ENCODE measurements around the gene HNRNPCL1.
"Not testable (repeated sequence)": the region's sequence is repeated elsewhere in the genome, so short reads cannot be mapped to it uniquely, and the experiment has no call there.

The HNRNPCL1 gene

GRCh38 chr1:12848620-12849019 lies at the start of gene HNRNPCL1:
HNRNPCL1 (minus strand) TSS chr1:12848720; CDS start chr1:12848289, 431 bp downstream.
- not testable (repeated sequence) for DNase-seq

GRCh38 chr1:12898170-12898569 lies 49.6 kb upstream of the HNRNPCL1 start, which contains the start of gene PRAMEF10:
PRAMEF10 (minus strand) TSS chr1:12898270; CDS start chr1:12895847, 2,423 bp downstream.
- not testable (repeated sequence) for DNase-seq

DNA sequence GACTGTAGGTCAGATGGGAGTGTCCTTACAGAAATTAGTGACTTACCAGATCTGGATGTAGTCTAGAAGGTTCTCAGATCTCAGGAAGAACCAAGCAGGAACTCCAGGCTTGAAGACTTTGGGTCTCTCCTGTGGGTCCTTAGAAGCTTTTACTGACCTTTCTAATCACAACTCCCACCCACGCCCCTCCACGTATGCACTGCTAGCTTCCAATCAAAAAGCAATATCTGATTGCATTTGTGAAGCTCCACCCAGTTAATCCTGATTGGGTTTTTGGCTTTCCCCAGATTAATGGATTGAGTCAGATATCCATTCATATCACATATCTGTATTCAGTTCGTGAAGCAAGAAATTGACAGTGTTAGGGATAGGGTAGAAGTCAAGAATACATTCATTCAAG lies 37.6 kb upstream of the HNRNPCL1 start, which contains the start of gene PRAMEF4:
PRAMEF4 (minus strand) TSS at position 101 of the 400 bp plus-strand sequence. CDS start 2,807 bp downstream, outside the sequence.
- DNase-seq: not testable (repeated sequence)

DNA sequence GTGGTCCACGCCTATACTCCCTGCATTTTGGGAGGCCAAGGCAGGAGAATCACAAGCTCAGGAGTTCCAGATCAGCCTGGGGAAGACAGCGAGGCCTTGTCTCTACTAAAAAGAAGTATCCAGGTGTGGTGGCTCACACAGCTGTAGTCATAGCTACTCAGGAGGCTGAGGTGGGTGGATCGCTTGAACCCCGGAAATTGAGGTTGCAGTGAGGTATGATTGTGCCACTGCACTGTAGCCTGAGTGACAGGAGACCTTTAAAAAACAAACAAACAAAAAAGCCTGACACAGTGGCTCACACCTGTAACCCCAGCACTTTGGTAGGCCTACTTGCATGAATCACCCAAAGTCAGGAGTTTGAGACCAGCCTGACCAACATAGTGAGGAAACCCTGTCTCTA lies 29.9 kb upstream of the HNRNPCL1 start:
- not testable (repeated sequence) for DNase-seq

DNA sequence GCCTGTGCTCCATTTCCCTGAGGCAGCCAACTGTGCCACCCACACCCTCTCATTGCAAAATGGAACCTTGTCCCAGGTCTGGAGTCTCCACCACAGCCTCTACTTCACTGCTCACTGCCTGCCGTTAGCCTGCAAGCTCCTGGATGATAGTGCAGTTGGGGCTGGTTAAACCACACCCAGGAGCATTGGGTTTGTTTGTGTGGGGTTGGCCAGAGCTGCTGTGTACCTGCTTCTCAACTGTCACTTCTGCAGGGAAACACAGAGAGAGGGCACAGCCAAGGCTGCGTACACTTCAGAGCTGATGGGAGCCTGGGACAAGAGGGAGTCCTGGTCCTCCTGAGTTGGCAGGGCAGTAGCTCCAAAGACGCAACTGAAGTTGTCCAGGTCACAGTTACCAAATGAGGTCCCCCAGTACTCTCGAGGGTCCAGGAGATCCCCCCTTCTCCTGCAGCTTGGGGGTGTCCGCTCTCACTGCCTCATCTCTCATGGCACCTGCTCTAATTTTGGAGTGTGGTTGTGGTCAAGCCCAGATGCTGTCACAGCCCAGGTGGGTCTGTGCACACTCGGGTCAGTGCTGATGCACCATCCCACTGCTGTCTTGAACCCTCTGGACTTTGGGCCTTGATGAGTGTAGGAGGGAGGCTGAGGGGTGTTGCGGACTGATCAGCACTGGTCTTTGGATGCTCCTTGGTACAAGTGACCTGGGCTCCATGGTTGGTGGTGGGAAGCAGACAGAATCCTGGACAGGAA lies 14.8 kb upstream of the HNRNPCL1 start:
- not testable (repeated sequence) for DNase-seq

DNA sequence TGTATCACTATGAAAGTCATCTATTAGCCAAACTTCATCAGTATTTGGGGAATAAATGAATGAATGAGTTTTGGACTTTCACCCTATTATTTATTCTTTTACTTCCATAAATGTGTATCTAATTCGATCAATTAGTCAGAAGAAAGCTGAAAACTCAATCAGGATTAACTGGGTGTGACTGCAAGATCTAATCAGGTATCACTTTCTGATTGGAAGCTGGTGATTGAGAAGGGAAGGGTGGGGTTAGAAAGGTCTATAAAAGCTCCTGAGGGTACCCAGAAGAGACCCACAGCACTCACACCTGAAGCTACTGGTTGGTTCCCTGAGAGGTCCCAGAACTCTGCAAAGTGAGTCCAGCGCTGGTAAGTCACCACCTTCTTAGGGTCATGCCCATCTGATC lies 8.3 kb upstream of the HNRNPCL1 start, which contains the start of gene PRAMEF2:
PRAMEF2 (plus strand) TSS at position 301 of the 400 bp plus-strand sequence. CDS start 1,924 bp downstream, outside the sequence.
- DNase-seq: not testable (repeated sequence)

DNA sequence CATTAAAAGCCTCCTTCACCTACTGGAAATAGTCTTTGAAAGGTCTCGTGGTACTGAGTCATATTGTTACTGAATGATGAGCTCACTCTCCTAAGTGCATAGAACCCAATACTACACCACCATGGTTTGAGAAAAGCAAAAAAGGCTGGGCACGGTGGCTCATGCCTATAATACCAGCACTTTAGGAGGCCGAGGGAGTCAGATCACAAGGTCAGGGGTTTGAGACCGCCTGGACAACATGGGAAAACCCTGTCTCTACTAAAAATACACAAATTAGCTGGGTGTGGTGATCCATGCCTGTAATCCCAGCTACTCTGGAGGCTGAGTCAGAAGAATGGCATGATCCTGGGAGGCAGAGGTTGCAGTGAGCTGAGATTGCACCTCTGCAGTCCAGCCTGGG lies 3.3 kb upstream of the HNRNPCL1 start:
- DNase-seq: no peak

- not testable (repeated sequence) for DNase-seq
Observed at GRCh38 chr1:12833251-12833650, 15.3 kb downstream of the HNRNPCL1 start.

- not testable (repeated sequence) for DNase-seq
Observed at GRCh38 chr1:12831310-12831709, 17.2 kb downstream of the HNRNPCL1 start, which contains the start of gene PRAMEF11. PRAMEF11 (minus strand) TSS chr1:12831410; CDS start chr1:12828789, 2,621 bp downstream.

GRCh38 chr1:12819061-12819460 lies 29.5 kb downstream of the HNRNPCL1 start:
- DNase-seq: not testable (repeated sequence)

DNA sequence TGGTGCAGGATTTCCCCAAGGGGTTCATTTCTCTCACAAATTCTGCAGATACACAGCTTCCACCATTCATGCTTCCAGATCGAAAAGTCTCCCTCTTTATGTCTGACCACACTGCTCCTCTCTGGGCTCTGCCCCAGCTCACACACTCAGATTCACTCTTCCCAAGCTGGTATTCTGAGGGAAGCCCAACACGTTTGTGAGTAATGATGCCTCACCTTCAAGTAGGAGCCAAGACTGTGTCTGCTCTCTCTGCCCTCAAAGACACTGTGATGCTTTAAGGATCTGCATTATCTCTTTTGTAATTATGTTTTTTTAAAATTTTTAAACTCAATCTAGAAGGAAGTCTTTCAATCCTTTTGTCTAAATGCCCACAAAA lies 37.1 kb downstream of the HNRNPCL1 start:
- no peak for DNase-seq

DNA sequence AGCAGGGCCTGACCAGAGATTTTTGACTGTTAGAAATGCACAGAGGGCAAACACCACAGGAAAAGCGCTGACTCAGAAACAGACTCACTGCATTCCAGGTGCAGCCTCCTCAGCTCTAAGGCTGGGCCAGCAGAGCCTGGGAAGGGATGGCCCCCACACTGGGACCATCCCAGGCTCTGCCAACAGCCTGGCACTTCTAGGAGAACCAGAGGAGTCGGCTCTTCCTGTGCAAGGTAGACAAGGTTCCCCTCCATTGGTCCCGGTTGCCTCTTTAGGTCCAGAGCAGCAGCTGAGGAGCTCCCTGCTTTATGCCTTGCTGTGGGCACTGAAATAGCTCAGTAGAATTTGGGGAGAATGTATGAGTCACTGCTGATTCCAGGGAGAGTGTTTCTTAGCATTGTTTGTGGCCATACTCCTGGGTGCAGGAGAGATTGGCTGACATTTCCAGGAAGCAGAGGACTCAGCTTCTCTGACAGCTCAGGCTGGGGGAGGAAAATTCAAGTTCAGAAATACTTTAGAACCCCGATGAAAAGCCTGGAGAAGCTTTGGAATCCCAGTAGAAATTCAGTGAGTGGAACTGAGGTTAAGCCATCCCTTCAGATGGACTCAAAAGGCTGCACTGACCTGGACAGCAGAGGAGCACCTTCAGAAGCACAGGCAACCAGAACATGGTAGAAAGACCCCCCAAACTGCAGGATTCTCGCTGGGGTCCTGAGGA lies 37.7 kb downstream of the HNRNPCL1 start:
- DNase-seq: no peak

GRCh38 chr1:12809933-12810332 lies 38.6 kb downstream of the HNRNPCL1 start:
- no peak for DNase-seq

- no peak for DNase-seq
Observed at GRCh38 chr1:12799730-12800129, 48.8 kb downstream of the HNRNPCL1 start.

DNA sequence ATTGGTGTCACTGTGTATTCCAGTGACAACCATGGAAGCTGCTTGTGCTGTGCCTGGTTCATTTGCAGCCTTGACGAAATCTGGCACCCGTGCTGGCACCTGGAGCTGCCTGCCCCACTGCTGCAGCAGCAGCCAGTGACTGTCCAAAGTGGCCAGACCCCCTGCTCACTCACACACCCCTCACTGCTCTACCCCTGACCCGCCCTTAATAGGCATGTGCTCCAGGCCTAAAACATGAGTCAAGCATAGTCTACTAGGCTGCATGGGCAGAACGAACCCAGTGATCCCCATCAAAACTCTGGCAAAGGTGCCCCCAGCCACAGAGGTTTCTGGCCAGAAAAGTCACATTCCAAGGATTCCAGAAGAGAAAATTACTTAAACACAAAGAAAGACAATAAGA lies 49.6 kb downstream of the HNRNPCL1 start:
- no peak for DNase-seq
